Activated CD4-positive, CD25-positive, alpha-beta regulatory T cell (primary cell): Measurements from ENCODE around the gene SH3RF1.
"Not testable (repeated sequence)": the region's sequence is repeated elsewhere in the genome, so short reads cannot be mapped to it uniquely, and the experiment has no call there.

ENCODE experiments used
- DNase-seq, 4 experiments: peaks; one replicate each; lab custom pipeline; 2025; lab: John Stamatoyannopoulos, UW

Gene SH3RF1

DNA sequence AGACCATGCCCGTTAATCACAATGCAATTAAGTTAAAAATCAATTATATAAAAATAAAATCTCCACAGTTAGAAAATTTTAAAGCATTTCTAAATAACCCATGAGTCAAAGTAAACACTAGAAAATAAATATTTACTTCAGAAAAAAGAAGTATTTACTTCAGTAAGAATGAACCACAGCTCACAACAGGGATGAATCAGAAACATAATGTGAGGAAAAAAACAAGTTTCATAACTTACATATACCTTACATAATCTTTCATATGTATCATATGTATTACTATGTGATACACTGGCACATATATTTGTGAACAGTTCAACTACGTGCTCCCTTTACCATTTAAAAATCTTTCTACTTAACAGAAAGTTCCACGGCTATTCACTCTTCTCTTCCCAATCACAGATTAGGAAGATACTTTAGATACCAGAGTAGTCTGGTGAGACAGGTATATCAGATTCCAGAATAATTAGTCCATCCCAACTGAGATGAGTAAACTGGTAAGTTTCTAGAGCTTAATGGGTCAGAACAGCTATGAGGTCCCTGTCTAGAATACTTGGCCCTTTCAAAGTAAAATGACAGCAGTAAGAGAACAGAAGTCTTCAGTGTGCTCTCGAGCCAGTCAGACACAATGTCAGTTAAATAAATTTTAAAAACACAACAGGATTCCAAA lies 70.3 kb downstream of the SH3RF1 start:
- DNase-seq = no peak

DNA sequence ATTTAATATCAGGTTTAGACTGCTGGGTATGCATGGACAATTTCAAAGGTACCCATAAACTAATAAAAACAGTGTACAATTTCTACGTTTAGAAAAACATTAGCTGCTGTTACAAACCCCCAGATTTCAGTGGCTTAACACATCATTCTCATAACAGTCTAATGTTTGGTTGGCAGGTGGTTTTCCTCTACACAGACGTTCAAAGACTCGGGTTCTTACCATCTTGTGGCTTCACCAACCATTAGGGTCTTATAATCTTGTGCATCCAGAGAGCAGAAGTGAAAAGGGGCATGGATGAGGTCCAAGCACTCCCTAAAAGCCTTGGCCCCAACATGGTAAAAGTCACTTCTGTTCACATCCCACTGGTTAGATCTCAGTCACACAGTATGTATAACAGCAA lies 71.6 kb downstream of the SH3RF1 start:
- no peak for DNase-seq

DNA sequence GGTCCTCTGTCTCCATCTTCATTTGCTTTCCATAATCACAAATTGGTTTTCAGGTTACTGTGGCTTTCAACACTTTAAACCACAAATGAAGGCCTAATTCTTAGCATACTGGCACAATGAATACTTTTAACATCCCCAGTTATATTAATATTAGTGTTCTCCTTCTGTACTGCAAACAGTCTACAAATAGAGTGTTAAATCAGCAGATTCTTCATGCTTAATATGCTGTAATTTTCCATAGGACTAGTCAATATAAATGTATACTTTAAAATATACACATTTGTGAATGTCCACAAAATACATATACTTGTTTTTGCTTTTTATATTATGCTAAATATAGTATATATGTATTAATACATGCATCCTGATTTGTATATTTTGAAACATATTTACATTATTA lies 72.6 kb downstream of the SH3RF1 start:
- no peak for DNase-seq

- DNase-seq = not testable (repeated sequence)
Measured at GRCh38 chr4:169197206-169197605, 73.5 kb downstream of the SH3RF1 start.

GRCh38 chr4:169195032-169195431 lies 75.7 kb downstream of the SH3RF1 start:
- no peak for DNase-seq

GRCh38 chr4:169189968-169190367 lies 80.8 kb downstream of the SH3RF1 start:
- DNase-seq = not testable (repeated sequence)

- no peak for DNase-seq
Measured at GRCh38 chr4:169189372-169189771, 81.4 kb downstream of the SH3RF1 start.

DNA sequence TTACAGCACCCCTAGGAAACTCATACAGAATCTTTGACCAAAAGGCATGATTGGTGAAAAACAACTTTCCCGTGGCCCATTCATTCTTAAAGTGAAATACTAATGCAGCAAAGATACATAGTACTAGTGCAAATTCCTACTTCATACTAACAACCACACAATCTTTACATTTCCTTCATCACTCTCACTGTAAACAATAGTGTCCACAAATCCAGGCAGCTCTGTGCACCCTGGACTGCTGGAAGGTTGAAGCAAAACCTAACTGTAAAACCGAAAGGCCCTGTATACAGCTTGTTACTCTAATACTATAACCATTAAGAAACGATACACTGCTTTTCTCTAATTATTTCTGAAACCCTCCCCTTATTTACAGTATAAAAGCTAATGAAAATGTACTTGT lies 82.6 kb downstream of the SH3RF1 start:
- no peak for DNase-seq

- no peak for DNase-seq
Measured at GRCh38 chr4:169185133-169185956, 85.4 kb downstream of the SH3RF1 start.

DNA sequence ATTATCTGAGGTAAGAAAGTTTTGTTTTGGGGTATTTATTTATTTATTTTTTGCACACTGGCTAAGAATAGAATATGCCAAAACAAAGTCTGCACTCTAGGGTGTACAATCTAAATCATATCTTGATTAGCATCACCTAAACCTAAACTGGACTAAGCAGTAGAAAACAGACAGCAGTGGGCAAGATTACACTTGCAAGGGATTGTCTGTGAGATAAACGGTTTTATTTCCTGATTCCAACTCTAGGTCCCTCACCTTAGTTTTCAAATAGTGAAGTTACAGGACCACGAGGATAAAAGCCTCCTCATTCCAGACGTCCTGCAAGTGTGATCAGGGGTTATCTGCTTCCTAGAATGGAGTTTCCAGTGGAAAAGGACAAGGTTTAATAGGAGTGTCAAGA lies 86.1 kb downstream of the SH3RF1 start:
- no peak for DNase-seq

- DNase-seq = no peak
Measured at GRCh38 chr4:169184236-169184635, 86.5 kb downstream of the SH3RF1 start.

- no peak for DNase-seq
Measured at GRCh38 chr4:169183581-169183980, 87.2 kb downstream of the SH3RF1 start.

- no peak for DNase-seq
Measured at GRCh38 chr4:169179609-169180521, 90.9 kb downstream of the SH3RF1 start.

DNA sequence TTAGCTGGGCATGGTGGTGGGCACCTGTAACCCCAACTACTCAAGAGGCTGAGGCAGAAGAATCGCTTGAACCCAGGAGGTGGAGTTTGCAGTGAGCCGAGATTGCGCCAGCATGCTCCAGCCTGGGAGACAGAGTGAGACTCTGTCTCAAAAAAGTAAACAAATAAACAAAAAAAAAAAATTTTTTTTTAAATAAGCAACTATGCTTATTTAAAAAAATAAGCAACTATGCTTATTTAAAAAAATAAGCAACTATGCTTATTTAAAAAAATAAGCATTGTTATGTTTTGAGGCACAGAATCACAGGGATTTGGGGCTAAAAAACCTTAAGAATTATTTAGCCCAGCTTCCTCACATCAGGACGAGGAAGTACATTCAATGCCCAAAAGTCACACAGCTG lies 92.7 kb downstream of the SH3RF1 start:
- not testable (repeated sequence) for DNase-seq

GRCh38 chr4:169175476-169175875 lies 95.3 kb downstream of the SH3RF1 start:
- DNase-seq = no peak

DNA sequence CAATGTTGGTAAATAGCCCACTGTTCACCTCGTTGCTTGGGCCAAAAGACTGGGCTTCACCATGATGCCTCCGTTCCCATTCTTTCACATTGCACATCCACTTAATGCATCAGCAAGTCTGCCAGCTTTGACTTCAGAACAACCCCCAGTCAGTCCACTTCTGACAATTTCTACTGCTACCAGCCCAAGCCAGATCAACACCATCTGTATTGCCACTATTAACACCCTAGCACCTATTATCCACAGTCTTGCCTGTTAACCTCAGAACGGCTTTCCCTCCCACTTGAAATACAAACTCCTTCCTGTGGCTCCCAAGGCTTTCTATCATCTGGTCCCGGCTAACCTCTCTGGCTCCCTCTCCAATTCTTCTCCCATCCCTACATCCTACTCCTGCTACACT lies 95.7 kb downstream of the SH3RF1 start:
- DNase-seq = no peak

DNA sequence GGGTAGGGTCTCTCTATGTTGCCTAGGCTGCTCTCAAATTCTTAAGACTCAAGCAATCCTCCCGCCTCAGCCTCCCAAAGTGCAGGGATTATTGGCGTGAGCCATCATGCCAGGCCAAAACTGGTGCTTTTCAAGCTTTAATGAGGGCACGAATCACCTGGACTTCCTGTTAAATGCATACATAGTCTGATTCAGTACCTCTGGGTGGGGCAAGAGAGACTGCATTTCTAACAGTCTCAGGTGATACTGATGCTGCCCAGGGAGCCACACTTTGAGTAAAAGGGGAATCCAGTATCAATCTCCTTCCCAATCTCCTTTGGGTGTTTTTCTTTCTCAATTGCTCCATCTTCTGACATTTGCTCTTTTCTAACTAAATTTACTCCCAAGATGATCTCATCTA lies 96.5 kb downstream of the SH3RF1 start:
- DNase-seq = no peak

DNA sequence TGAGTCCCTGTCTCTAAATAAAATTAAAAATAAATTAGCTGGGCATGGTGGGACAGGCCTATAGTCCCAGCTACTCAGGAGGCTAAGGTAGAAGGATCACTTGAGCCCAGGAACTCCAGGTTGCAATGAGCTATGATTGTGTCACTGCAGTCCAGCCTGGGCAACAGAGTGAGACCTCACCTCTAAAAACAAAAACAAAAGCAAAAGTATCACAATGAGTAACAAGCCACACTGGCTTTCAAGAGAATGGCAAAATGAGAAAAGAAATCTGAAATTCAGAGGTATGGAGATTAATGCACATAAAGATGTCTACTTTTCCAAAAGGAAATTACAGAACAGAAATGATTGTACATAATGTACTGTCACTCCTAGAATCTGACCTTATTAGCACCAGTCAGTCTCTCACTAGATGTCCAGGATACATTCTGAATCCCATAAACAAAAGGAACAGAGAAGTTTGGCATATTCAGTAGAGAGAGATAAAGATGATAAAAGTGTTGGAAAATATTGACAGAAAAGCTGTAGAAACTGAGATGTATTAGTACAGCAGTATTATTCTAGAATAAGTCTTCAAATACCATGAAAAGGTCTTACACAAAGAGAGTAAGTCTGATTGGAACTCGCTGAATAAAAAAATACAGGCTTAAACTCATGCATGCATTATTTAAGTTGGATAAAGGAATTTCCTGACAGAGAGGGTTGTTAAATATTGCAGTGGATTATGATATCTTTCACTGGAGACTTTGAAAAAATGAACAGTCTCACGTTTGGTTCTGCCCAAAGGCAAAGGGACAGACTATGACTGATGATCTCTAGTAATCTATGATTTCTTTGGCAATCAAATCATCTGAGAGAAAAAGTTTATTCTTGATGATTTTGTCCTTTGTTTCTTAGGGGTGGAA lies 102.5 kb downstream of the SH3RF1 start:
- no peak for DNase-seq

DNA sequence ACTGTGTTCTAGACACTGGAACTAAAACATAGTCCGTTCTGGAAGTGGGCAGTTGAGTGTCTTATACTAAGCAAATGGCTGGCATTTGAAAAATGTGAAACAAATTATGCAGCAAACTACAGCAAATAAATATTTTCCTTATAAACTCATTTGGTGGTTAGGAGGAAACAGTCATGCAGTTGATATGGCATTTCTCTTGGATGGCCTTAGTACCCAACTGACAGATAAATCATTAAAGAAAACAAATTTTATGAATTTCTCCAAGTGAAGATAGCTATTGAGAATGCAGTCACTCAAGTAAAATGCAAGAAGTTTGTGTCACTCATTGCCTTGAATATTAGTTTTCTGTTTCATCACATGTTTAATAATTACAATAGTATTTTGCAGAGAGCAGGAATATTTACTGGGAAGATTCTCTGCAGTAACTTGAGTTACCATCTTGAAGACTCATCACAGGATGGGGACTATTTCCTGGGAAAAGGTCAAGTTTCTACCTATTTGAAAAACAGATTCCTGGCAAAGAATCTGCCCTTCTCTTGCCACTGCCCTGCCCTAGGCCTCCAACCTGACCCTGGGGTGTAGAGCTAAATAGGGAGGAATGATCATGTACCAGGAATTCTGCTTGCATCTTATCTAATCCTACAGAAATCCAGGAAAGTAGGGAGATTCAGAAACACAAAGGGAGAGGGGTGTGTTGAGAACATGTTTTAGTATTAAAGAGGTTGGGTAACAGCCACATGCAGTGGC lies 105.9 kb downstream of the SH3RF1 start:
- DNase-seq = no peak

DNA sequence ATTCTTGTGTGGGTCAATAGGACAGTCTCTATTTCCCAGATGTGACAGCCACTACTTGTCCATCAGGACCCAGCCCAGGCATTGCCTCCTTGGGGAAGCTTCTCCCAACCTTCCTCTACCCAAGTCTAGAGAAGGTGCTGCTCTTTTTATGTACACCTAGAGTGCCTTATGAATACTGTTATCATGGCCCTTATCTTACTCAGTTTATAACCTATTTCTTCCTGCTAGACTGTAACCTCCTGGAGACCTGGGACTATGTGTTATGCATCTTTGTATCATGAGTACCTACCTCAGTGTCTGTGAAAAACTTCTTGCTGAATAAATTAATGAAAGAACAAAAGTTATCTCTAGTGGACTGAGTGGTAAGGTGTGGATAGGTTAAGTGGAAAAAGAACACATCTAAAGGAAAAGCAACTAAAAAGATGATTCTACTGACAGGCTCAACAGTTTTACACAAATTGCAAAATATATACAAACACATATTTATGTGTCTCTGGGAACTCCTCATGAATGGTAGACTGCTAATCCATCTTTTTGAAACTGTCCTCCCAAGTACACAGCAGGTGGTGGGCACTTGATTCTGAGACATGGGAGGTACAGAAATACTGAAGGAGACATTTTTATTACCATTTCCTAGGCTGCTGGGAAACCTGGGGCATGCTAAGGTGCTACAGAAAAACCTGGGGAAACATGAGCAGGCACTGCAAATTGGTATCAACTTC lies 106.6 kb downstream of the SH3RF1 start:
- no peak for DNase-seq
